ENCODE results near the gene WDR81. TPM values are rescaled to one million over a fixed set of nuclear protein-coding genes. Genes with fewer than 3 reads are reported as not detected.

The WDR81 gene
- total and polyA plus RNA-seq, 10 of the 15 experiments (the other 5 are each of a cell fraction or from before 2014, with no cell fraction given): 0.13 to 22.4 (median 7.3) TPM; not detected in 1

- Histone ChIP-seq H3K4me3 (no peak overlapping the region), H4K20me1 (ENCODE audit: control insufficient read depth, insufficient read depth) (no peaks in the 10 kb centered on the region), H3K27ac (ENCODE audit: control insufficient read depth, insufficient read depth) (no peak overlapping the region), H3K9me3 (replicated peaks; ENCODE audit: control insufficient read depth, insufficient read depth, low read length) (no peaks in the 10 kb centered on the region), H3K36me3 (ENCODE audit: control insufficient read depth in 2 of 2, insufficient read depth in 2 of 2, low read length in 1 of 2) (peaks cover 12 to 14% of the 10 kb centered on the region in 2 experiments), H3K79me2 (ENCODE audit: control insufficient read depth, insufficient read depth, low read length) (no peaks in the 10 kb centered on the region), H3K9ac (ENCODE audit: control insufficient read depth, insufficient read depth, low read length) (no peak overlapping the region), H3K4me2 (ENCODE audit: control insufficient read depth, insufficient read depth) (no peak overlapping the region), H2AFZ (ENCODE audit: control insufficient read depth, low read depth, low read length) (no peak overlapping the region), H3K4me1 (ENCODE audit: control insufficient read depth, insufficient read depth, low read length) (no peaks in the 10 kb centered on the region), H3K27me3 (replicated peaks in 1 of 2; ENCODE audit: control insufficient read depth in 2 of 2, insufficient read depth in 2 of 2, low read length in 1 of 2) (no peaks in the 10 kb centered on the region)
- no TSS peak for BruUV-seq (replicated peaks)
- RAD21 ChIA-PET (ENCODE audit: unreplicated experiment): interaction anchor here (0.8 to 4.7 kb wide), 8 partner anchors 11 to 115 kb away, joined by 3 to 80 read pairs (median 4); partner anchors contain the start of gene WDR81
- FAIRE-seq (no peak), ATAC-seq (peak; percentile 77), DNase-seq (ENCODE audit: low read depth, low spot score) (no peak)
- 85% methylated on average over 16 of the region's 16 CpGs for WGBS (ENCODE audit: insufficient coverage, insufficient replicate concordance, low lambda C conversion rate, missing lambda C conversion rate)
- CTCF ChIA-PET: interaction anchor here (0.6 to 8.5 kb wide), 17 partner anchors 10 to 210 kb away, joined by 3 to 121 read pairs (median 4); partner anchors contain the start of gene RILP
- POLR2A ChIA-PET: interaction anchor here (0.6 to 3.0 kb wide), 7 partner anchors 11 to 544 kb away, joined by 3 to 10 read pairs (median 5); no protein-coding TSS in a partner anchor
- SMC1A ChIA-PET (ENCODE audit: uncharacterized antibody, unreplicated experiment): interaction anchor here (0.8 to 3.3 kb wide), 11 partner anchors 11 to 115 kb away, joined by 3 to 88 read pairs (median 3); no protein-coding TSS in a partner anchor
- TF ChIP-seq RAD21 (IDR thresholded peaks at IDR 0.05; ENCODE audit: insufficient read depth, low read depth, low read length) (peak; percentile 69), BRCA1 (IDR thresholded peaks at IDR 0.05; ENCODE audit: low read depth, low read length) (no peak), CTCF (IDR thresholded peaks at IDR 0.05 in 2 of 3, conservative IDR thresholded peaks at IDR 0.05 in 1 of 3; ENCODE audit: control insufficient read depth in 2 of 3, extremely low read depth in 1 of 3, insufficient read depth in 1 of 3, low read depth in 3 of 3, low read length in 3 of 3) (peak; percentile 39 to 63 (median 50); a peak in 4 of 6 replicates), SMC3 (IDR thresholded peaks at IDR 0.05; ENCODE audit: borderline replicate concordance, low read length) (peak; percentile 79)
- intact Hi-C loops (cut with micrococcal nuclease; ENCODE audit: unreplicated experiment) (loop anchor here (1.0 to 10.0 kb wide), 2 partner anchors 63 to 119 kb away; no protein-coding TSS in a partner anchor), in situ Hi-C loops (cut with MboI) (no loop called here)
Observed at GRCh38 chr17:1783834-1784611, 59.5 kb downstream of the WDR81 start.

Data from GM12878 (cell line).